K562 (cell line): Measurements from ENCODE around the gene LRFN2.

Source experiments
- BMI1 ChIP-seq: fragments of 150-350 bp; IDR thresholded peaks from 2 replicates; pipeline ENCODE4 v1.6.1; 2014; ENCODE audit warnings: low read length
- EP300 ChIP-seq: IDR thresholded peaks from 2 replicates; pipeline ENCODE4 v1.6.1; 2012; ENCODE audit warnings: low read length, improper control_type of control experiment
- EZH2 ChIP-seq: IDR thresholded peaks from 2 replicates; pipeline ENCODE4 v1.6.1; 2012; ENCODE audit warnings: low read depth, mild to moderate bottlenecking, inconsistent platforms, low read length, borderline replicate concordance
- GABPB1 ChIP-seq: sonication (generic); formaldehyde crosslinking; IDR thresholded peaks from 2 replicates; pipeline ENCODE4 v1.8.0; 2022; ENCODE audit warnings: mild to moderate bottlenecking, missing genetic modification reagents
- TF ChIP-seq, protein P1 (sequence below): sonication (generic); formaldehyde crosslinking; IDR thresholded peaks from 2 replicates; pipeline ENCODE4 v1.8.1; 2022; ENCODE audit warnings: missing genetic modification reagents
- TF ChIP-seq, protein P2 (sequence below), 3 experiments: IDR thresholded peaks in 2 of 3; conservative IDR thresholded peaks in 1 of 3; 2 replicates each; pipeline ENCODE4 v1.5.1; 2011 to 2012; ENCODE audit warnings: low read length in 3 of 3, mild to moderate bottlenecking in 3 of 3, control low read depth in 2 of 3, improper control_type of control experiment in 1 of 3, inconsistent platforms in 1 of 3, low read depth in 1 of 3, mixed read lengths in 1 of 3, moderate library complexity in 1 of 3; ENCODE audit not compliant: insufficient read depth in 2 of 3

DNA sequence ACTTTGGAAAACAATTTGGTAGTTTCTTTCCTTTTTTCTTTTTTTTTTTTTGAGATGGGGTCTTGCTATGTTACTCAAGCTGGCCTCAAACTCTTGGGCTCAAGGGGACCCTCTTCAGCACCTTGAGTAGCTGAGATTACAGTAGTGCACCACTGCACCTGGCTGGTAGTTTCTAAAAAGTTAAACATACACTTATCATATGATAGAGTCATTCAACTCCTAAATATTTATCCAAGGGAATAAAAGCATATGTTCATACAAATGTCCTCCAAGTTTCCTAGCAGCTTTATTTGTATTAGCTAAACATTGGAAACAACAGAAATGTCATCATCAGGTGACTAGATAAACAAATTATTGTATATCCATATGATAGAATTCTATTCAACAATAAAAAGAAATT is 213.9 kb downstream of the LRFN2 start:
- TF ChIP-seq GABPB1 (CRISPR knock-in tag) (no peak), EZH2 (no peak), BMI1 (no peak), EP300 (no peak)
- TF ChIP-seq, protein P1, sequence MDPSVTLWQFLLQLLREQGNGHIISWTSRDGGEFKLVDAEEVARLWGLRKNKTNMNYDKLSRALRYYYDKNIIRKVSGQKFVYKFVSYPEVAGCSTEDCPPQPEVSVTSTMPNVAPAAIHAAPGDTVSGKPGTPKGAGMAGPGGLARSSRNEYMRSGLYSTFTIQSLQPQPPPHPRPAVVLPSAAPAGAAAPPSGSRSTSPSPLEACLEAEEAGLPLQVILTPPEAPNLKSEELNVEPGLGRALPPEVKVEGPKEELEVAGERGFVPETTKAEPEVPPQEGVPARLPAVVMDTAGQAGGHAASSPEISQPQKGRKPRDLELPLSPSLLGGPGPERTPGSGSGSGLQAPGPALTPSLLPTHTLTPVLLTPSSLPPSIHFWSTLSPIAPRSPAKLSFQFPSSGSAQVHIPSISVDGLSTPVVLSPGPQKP (CRISPR knock-in tag) = no peak
- TF ChIP-seq, protein P2, sequence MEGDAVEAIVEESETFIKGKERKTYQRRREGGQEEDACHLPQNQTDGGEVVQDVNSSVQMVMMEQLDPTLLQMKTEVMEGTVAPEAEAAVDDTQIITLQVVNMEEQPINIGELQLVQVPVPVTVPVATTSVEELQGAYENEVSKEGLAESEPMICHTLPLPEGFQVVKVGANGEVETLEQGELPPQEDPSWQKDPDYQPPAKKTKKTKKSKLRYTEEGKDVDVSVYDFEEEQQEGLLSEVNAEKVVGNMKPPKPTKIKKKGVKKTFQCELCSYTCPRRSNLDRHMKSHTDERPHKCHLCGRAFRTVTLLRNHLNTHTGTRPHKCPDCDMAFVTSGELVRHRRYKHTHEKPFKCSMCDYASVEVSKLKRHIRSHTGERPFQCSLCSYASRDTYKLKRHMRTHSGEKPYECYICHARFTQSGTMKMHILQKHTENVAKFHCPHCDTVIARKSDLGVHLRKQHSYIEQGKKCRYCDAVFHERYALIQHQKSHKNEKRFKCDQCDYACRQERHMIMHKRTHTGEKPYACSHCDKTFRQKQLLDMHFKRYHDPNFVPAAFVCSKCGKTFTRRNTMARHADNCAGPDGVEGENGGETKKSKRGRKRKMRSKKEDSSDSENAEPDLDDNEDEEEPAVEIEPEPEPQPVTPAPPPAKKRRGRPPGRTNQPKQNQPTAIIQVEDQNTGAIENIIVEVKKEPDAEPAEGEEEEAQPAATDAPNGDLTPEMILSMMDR (IDR thresholded peaks at IDR 0.05 in 2 of 3, conservative IDR thresholded peaks at IDR 0.05 in 1 of 3; ENCODE audit: insufficient read depth in 2 of 3, low read depth in 1 of 3, low read length in 3 of 3) = no peak
